Measurements from ENCODE around the gene PDE6H.

Gene PDE6H

GRCh38 chr12:14976658-14977057 is 3.8 kb downstream of the PDE6H start:
- no peak for DNase-seq

- no peak for DNase-seq
These were observed 6.6 kb downstream of the PDE6H start for GRCh38 chr12:14979468-14979867.

GRCh38 chr12:14981049-14981448 is 8.2 kb downstream of the PDE6H start:
- DNase-seq, result peak in 1 of 2 donors; percentile 72

GRCh38 chr12:14982562-14982961 is 9.7 kb downstream of the PDE6H start:
- no peak for DNase-seq

DNA sequence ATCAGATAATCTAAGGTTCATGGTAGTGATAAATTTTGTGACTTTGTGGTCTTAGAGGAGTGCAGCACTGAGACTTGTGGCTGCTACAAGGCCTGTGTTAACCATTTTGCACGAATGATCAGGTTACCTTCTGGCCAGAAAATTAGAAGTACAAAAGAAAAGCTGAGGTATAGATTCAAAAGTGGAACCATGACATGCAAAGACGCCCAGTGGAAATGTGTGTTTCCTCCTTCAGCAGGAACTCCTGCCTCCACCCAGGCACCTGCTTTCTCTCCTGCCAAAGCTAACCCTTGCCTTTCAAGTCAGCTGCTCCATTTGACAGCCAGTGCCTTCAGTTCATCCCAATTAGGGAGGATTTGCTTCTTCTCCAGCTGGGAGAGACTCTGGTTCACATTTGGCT is 10.1 kb downstream of the PDE6H start:
- no peak for DNase-seq

GRCh38 chr12:14984036-14984435 is 11.2 kb downstream of the PDE6H start:
- no peak for DNase-seq

- DNase-seq, result no peak
These were observed 12.0 kb downstream of the PDE6H start for GRCh38 chr12:14984766-14985285.

DNA sequence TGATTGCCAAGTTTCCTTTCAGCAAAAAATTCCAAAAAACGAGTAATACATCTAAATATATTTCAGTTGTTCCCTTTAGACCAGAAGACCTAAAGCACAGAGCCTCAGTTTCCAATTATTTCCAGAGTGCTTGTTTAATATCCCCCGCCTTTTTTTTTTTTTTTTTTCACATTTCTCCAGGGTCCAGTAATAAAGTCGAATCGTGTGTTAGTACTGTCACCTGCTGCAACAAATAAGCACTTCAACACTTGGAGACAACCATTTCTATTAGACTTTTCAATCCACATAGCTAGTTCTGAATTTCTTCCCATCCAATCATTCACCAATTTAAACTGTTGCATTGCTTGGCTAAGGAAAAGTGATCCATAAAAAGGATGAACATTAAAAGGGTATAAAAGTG is 13.6 kb downstream of the PDE6H start:
- no peak for DNase-seq

- DNase-seq, result no peak
These were observed 15.2 kb downstream of the PDE6H start for GRCh38 chr12:14988035-14988434.

GRCh38 chr12:14989790-14990189 is 16.9 kb downstream of the PDE6H start:
- DNase-seq, result no peak

DNA sequence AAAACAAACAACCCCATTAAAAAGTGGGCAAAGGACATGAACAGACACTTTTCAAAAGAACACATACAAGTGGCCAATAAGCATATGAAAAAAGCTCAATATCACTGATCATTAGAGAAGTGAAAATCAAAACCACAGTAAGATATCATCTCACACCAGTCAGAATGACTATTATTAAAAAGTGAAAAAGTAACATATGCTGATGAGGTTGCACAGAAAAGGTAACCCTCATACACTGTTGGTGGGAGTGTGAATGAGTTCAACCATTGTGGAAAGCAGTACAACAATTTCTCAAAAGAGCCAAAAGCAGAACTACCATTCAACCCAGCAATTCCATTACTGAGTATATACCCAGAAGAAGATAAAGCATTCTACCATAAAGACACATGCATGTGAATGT is 18.2 kb downstream of the PDE6H start:
- no peak for DNase-seq

- no peak for DNase-seq
These were observed 19.8 kb downstream of the PDE6H start for GRCh38 chr12:14992673-14993072.

DNA sequence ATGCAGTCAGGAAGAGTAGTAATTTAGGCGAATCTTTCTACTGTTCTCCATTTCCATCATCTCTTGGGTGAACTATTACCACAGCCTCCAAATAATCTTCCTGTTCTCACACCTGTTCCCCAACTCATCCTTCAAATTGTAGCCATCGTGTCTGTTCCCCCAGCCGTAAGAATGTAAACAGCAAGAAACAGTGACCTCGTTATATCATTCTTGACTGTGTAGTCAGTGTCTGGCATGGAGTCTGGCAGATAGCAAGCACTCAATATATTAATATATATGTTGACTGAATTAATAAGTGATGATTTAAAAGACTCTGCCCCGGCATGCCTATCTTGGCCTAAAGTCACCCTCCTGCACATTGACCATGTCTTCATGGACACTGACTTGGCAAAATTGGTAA is 20.3 kb downstream of the PDE6H start:
- DNase-seq, result no peak

DNA sequence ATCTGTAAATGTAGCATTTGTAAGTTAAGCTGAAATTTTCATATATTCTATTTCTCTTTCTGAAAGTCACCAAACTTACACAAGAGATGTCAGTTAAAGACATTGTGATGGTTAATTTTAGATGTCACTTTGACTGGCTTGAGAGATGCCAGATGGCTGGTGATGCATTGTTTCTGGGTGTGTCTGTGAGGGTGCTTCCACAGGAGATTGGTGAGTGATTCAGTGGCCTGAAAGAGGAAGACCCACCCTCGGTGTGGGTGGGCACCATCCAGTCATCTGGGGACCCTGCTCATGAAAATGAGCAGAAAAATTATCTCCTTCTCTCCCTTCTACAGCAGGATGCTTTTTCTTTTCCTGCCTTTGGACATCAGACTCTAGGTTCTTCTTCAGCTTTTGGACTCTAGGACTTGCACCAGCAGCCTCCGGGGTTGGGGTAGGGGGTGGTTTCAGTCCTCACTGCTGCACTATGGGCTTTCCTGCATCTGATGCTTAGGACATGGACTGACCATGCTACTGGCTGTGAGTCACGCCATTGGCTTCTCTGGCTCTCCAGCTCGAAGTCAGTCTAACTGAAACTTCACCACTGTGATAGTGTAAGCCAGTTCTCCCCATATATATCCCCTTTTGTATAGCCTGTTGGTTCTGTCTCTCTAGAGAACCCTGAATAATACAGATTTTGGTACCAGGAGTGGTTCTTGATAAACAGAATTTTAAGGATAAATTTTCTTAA is 20.9 kb downstream of the PDE6H start:
- DNase-seq, result peak in 1 of 2 donors; percentile 14

GRCh38 chr12:14994610-14995009 is 21.8 kb downstream of the PDE6H start:
- DNase-seq, result no peak

DNA sequence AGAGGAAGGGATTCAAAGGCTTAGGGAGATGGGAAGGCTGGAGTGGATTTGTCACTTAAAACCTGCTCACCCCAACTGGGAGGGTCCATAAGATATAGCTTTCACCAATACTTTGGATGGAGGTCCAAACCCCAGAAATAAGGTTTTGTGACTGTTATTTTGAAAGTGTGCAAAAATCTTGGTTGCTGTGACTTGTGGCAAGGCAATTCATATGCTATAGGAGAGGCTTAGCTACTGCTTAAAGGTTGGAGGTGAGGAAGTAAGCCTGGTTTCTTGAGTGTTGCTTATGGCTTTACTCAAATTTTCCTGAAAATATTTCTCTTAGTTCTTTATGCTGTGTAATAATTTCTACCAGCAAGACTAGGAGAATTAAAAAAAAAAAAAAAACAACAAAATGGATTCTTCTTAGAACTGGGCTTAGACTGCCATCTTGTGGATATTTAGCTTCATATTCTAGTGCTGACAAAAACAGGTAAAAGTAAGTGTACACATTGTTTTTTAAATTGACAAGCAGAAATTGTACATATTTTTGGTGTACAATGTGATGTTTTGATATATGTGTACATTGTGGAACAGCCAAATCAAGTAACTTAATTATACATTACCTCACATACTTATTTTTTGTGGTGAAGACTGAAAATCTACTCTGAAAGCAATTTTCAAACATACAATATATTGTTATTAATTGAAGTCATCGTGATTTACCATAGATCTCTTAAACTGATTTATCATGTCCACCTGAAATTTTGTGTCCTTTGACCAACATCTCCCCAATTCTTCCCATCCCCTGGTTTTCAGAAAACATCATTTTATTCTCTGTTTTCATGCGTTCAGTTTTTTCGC is 23.0 kb downstream of the PDE6H start:
- peak in 1 of 2 donors; percentile 73 for DNase-seq

DNA sequence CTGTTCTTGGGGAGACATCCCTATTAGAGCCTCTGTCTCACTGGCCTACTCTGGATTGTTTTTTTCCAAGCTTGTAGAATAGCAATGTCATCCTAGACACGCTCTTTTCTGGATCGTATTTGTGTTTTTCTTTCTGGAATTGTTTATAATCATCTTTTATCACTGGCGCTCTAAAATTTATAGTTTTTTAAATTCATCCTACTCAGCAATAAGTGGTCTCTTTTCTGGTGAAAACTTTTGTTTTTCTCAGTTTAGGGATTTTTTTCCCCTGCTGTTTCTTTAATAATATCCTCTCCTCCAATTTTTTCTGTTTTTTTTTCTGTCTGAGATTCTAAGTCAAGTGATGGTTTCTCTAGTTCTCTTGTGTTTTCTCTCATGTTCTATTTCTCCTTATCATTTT is 25.2 kb downstream of the PDE6H start:
- no peak for DNase-seq

- DNase-seq, result no peak
These were observed 26.3 kb downstream of the PDE6H start for GRCh38 chr12:14999021-14999694.

GRCh38 chr12:14999695-15000365 is 27.0 kb downstream of the PDE6H start:
- no peak for DNase-seq

DNA sequence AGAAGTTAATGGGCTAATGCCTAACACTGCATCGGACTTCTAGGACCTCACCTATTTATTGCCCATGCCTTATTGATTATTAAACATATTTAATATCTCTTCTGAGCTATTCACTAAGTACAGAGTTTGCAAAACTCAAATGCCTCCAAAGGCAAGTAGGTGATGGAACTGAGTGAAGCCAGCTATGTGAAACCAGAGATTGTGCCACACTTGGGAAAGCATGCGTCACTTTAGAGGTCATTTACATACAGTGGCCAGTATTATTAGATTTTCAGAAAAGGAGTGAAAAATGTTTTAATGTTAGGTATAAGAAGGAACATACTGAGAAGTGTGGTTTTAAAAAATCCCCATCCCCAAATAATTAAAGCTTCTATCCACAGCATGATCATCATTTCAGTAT is 27.7 kb downstream of the PDE6H start:
- DNase-seq, result no peak

GRCh38 chr12:15001733-15002382 is 29.0 kb downstream of the PDE6H start:
- DNase-seq, result no peak

DNA sequence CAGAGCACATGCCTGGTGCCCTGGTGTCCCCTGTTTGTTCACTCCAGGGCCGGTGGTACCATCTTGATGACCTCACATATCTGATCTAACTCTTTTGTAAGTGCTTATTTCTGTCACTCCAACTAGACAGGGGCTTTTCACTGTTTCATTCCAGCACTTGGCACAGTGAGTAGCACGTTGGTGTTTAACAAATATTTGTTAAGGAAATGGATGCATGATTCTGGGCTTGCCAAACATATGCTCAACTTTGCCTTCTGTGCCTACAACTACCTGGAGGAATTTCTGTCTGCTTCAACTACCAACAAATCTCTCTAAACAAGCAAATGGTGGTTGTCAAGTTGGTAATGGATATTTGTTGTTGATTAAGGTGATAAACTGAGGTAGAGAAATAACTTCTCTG is 31.6 kb downstream of the PDE6H start:
- DNase-seq, result no peak

Measured in CD4-positive, alpha-beta T cell treated with Interleukin-4 for 1 hour (primary cell).